GM21825 (cell line): ENCODE data around the gene CPLANE2.

Experiments used
- ATAC-seq: cut with Tn5 transposase; IDR thresholded peaks from one replicate; pipeline ENCODE4 v1.9.1; 2021; ENCODE audit warnings: mild to moderate bottlenecking, moderate library complexity; ENCODE audit not compliant: unreplicated experiment

Gene CPLANE2

DNA sequence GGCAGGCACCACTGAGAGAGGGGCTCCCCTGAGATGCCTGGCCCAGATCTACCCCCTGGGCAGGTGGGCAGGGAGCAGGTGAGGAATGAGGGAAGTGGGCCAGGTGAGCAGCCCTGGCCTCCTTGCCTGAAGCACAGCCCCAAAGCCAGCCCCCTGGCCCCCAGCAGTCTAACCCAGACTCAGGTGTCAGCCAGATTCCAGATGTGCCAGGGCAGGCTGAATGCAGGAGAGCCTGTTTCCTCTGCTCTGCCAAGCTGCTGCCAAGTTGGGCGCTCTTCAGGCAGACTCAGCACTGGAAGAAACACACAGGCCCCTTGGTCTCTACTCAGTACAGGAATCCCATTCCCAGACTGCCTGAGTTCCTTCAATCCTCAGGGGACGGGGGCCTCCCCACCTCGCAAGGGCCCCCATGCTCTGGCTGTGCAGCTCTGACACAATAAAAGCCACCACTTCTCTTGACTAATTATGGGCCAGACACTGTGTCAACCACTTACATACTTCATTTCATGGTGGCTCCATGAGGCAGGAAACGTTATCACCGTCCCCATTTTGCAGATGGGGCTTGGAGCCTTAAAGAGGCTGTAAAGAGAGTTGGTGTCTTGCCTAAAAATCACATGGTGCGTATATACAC, 45.0 kb downstream of the CPLANE2 start:
- ATAC-seq, result no peak

DNA sequence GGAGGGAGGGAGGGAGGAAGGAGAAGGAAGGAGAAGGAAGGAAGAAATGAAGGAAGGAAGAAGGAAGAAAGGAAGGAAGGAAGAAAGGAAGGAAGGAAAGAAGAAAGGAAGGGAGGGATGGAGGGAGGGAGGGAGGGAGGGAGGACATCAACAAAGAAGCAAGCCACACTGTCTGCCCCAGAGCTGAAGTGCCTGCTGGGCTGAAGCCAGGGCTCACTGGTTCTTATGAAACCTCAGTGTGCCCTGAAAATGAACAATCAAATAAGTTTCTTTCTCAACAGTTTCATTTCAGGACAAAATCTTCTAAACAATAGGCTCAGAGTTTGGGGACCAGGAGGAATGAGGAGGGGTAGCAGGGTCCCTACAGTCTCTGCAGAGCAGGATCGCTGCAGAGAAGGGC, 45.7 kb downstream of the CPLANE2 start:
- no peak for ATAC-seq

DNA sequence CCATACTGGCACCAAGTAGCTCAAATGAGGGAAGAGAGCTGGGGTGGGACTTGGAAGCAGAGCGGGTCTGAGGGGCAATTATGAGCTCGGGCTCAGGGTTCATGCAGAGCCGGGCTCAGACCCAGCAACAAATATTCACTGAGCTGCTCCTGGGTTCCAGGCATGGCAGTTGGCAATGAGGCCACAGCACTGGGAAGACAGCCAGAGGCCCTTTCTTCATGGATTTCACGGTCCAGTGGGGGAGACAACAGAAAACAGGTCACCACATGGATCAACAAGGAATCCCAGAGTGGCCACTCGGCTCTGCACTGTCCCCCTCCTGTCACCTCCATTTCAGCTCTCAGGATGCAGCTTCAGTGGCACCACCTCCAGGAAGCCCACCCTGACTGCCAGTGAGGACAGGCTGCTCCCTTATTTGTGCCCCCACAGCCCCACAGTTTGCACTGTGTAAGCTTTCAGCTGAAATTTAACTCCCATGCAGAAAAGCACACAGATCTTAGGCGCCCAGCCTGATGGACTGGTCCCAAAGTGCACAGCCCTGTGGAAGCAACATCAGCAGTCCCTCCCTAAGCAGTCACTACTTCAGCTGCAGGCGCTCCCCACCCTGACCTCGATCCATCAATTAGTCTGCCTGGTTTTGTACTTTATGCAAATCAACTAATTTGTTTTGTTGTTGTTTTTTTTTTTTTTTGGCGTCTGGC, 46.9 kb downstream of the CPLANE2 start:
- no peak for ATAC-seq

DNA sequence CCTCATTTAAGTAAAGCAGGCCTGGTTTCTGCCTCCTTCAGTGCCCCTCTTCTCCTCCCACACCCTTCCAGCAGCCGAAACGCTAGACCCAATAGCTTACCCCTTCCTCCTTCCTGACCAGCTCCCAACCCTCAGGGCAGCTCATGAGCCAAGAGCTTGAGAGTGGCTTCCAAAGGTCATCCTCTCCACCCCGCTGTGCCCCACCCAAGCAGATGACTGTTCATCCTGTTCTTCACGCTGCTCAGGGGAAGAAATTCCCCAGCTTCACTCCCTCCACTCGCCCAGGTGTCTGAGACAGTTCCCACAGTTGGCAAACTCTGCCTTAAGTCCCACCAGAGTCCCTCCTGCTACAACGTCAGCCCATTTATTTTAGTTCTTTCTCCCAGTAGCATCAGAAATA, 48.0 kb downstream of the CPLANE2 start:
- no peak for ATAC-seq

DNA sequence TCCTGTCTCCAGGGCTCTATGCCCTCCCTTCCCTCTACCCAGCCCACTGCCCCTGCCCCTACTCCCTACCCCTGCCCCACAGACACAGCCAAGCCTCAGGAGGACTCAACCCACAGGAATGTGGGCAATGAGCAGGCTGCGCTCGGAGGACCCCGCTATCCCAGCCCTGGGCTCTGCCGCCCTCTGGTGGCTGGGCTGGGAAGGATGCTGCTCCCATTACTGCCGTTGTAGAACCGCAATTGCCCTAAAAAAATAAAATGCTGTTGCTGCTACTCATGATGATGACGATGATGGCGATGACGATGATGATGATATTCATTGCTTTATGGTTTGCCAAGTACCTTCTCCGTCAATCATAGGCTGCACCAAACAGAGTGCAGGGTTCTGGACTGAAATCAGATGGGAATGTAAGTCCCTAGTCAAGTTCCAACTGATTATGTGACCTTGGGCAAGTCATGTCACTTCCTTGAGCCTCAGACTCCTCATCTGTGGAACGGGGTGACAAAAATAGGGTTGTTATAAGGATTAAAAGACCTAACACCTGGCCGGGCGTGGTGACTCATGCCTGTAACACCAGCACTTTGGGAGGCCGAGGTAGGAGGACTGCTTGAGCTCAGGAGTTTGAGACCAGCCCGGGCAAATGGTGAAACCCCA, 49.1 kb downstream of the CPLANE2 start:
- no peak for ATAC-seq

DNA sequence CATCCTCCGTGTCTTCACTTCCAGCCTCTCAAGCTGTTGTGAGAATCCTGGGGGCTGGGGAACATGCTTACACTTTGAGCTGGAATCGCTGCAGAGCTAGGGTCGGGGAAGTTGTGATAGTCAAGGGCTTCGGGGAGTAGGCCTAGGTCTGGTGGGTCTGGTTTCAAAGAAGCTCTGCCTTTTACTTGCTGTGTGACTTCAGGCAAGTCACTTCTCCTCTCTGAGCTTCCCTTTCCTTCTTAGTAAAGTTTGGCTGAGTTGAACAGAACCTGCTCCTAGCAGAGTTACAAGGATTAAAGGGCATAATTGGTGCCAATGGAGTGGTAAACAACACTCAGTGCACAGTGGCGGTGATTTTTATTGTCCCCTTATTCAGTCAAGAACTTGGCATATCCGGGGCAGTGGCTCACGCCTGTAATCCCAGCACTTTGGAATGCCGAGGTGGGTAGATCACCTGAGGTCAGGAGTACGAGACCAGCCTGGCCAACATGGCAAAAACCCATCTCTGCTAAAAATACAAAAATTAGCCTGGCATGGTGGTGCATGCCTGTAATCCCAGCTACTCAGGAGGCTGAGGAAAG, 50.2 kb downstream of the CPLANE2 start:
- no peak for ATAC-seq

DNA sequence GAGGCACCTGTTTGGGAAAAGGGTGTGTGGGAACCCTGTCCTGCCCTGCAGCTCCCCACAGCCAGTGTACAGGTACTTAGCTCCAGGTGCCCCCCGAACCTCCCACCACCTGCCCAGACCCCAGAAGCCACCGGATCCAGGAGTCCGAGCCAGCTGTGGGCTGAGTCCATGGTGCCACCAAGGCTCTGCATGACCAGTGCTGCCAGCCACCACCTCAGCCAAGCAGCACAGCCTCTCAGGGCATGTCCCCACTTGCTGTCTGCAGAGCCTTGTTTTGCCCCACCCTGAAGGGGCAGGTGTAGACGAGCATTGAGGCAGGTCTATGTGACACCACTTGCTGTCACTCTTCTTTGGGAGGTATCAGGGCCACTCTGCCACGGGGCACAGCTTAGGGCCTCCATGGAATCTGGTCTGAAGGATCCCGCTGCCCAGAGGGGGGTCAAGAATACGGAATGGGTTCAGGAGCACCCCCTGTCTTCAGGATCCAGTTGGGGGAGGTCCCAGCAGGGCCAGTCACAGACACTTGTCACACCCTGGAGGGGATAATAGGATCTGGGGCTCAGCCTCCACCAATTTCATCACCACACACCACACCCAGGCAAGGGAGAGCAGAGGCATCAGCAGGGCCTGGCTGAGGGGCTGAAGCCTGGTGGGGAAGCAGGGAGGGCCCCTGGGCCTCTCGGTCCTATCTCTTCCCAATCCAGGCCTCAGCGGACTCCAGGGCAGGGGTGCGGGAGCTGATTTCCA, 52.3 kb downstream of the CPLANE2 start:
- no peak for ATAC-seq

DNA sequence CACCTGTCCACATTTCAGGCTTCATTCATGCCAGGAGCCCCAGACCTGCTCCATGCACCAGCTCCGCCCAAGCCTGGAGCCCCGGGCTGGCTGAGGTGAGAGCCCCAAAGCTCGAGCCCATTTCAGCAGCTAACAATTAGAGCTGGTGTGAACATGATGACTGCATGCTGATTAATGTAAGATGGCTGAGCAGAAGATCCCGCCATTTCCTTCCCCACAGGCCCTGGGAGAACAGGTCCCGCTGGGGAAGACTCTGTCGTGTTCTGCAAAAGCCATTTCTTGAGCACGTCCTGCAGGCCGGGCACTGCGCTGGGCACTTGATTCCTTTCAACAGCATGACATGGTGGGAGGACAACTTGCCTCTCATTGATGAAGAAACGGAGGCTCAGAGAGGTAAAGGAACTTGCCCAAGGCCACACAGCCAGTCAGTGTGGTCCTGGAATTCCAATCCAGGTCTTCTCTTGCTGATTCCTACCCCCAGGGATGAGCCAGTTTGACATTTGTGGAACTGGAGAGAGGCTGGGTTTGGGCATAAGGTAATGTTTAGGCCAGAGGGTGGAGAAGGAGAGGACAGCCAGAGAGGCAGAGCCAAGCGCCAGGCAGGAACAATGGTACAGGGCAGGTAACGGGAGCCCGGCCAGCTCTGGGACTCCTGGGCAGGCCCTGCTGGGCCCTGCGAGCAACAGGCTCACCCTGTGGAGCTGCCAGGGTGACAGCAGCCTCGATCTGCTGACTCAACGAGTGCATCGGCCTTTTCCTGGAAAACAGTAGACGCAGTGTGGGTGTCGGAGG, 53.0 kb downstream of the CPLANE2 start:
- ATAC-seq, result no peak

DNA sequence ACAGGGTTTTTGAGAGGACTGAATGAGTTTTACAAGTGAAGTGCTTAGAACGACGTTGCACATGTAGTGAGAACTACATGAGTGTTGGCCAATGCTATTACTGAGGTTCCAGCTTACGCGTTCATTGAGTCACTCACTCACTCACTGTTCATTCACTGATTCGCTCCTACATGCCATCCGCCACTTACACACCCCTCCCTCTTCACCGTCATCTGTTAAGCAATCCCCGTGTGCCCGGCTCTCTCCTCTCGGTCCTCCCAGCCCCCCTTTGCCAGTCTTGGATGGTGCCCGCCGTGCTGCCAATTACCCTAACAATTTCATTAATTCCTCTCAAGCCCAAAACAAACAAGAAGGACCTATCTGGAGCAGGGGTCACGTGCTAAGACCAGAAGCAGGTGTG, 53.8 kb downstream of the CPLANE2 start:
- ATAC-seq, result no peak

DNA sequence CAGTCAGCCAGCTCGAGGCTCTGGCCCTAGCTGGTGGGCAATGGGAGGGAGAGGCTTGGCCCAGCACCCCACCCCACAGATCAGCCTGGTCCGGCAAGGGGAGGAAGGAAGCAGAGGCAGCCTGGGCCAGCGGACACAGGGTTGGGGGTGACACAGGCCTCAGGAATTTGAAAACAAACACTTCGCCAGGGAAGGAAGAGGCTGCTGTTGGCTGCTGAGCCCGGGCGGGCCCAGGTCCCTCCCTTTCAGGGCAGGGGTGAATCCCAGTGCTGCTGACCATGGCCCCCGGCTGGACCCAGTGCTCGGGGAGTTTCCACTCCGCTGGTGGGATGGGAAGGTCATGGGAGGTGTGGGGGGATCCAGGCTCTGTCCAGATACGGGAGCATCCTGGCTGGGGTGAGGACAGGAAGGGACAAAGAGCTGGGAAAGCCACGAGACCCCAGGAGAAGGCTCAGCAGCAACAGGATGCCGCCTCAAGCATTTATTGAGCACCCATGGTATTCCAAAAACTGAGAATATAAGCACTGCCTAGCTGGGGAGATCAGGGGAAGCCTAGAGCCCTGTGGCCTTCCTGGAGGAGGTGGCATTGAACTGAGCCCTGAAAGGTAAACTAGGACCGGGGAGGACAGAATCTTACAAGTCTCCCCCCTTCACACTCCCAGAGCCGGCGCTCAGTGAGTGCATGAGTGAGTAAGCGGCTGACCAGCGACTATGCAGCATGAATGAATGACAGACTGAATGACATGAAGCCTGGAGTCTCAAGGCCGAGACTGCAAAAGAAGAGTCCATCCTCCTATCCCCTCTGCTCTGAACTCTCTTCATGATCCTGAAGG, 54.9 kb downstream of the CPLANE2 start:
- ATAC-seq, result no peak
